HepG2 (cell line): ENCODE results near the gene GADD45B. TPM values are rescaled to one million over a fixed set of nuclear protein-coding genes. Genes with fewer than 3 reads are reported as not detected.

ENCODE experiments used
- ATAC-seq: fragments of 200-7000 bp; cut with Tn5 transposase; 3 replicates; pipeline ENCODE4 v1.9.1; 2020; ENCODE audit warnings: mild to moderate bottlenecking, moderate library complexity
- BruUV-seq: library from RNA; stranded (reverse); fragments of 400-500 nt; replicated peaks from 2 replicates; lab custom pipeline; 2021; lab: Mats Ljungman, UMichigan
- CTCF ChIA-PET: fragments of 300-600 bp; formaldehyde crosslinking; extraction: SDS; loops from one replicate; lab custom pipeline; 2021; ENCODE audit warnings: low total read pairs, inconsistent platforms, low intra/inter-chr PET ratio; lab: Yijun Ruan, JAX
- POLR2A ChIA-PET: fragments of 350-600 bp; sonication (Branson Sonifier 250); formaldehyde crosslinking; loops from one replicate; lab custom pipeline; 2020; ENCODE audit warnings: antibody characterized with exemption, inconsistent platforms; lab: Yijun Ruan, JAX
- DNase-seq: peaks from one replicate; pipeline ENCODE4 v3.0.0-alpha.2; 2015; ENCODE audit warnings: low spot score
- FAIRE-seq: peaks from 3 replicates; lab custom pipeline; 2011; peaks lifted over from hg19 to GRCh38; lab: Jason Lieb, UNC
- H2AFZ ChIP-seq: one replicate; pipeline ENCODE4 v1.6.1; 2011; ENCODE audit warnings: low read length, inconsistent platforms
- H3K27ac ChIP-seq: fragments of 300-600 bp; 3 replicates; pipeline ENCODE4 v1.8.0; 2011; ENCODE audit warnings: mixed run types, mild to moderate bottlenecking, mixed read lengths, low read length, inconsistent platforms; ENCODE audit not compliant: insufficient read depth; ENCODE audit errors: extremely low read length
- H3K27me3 ChIP-seq, 2 experiments: fragments of 200-600 bp in 1 of 2; 2 replicates in 1 of 2; 3 replicates in 1 of 2; pipeline versions ENCODE4 v1.6.0 to v1.8.0; 2011; ENCODE audit warnings: low read length in 2 of 2, mild to moderate bottlenecking in 2 of 2, moderate library complexity in 2 of 2, inconsistent platforms in 1 of 2; ENCODE audit not compliant: insufficient read depth in 2 of 2, control insufficient read depth in 1 of 2
- H3K36me3 ChIP-seq, 2 experiments: fragments of 200-600 bp in 1 of 2; replicated peaks in 1 of 2; 2 replicates in 1 of 2; 3 replicates in 1 of 2; pipeline versions ENCODE4 v1.5.1 to v1.8.0; 2011; ENCODE audit warnings: low read length in 2 of 2, inconsistent platforms in 1 of 2; ENCODE audit not compliant: insufficient read depth in 2 of 2, control insufficient read depth in 1 of 2
- H3K4me1 ChIP-seq: 2 replicates; pipeline ENCODE4 v1.5.1; 2012; ENCODE audit warnings: low read length, inconsistent platforms; ENCODE audit not compliant: insufficient read depth
- H3K4me2 ChIP-seq: 2 replicates; pipeline ENCODE4 v1.6.0; 2011; ENCODE audit warnings: low read depth, low read length, inconsistent platforms
- H3K4me3 ChIP-seq, 3 experiments: fragments of 200-600 bp in 1 of 3; sonication (generic), shearing (Covaris generic) in 1 of 3; replicated peaks in 1 of 3; 2 replicates each; pipeline ENCODE4 v1.5.1; 2011 to 2016; ENCODE audit warnings: low read length in 3 of 3, inconsistent platforms in 2 of 3, low read depth in 2 of 3, mild to moderate bottlenecking in 2 of 3, control low read depth in 1 of 3, mixed read lengths in 1 of 3; ENCODE audit not compliant: insufficient read depth in 1 of 3
- H3K79me2 ChIP-seq: one replicate; pipeline ENCODE4 v1.6.1; 2011; ENCODE audit warnings: low read length, inconsistent platforms; ENCODE audit not compliant: insufficient read depth
- H3K9ac ChIP-seq: 2 replicates; pipeline ENCODE4 v1.6.0; 2011; ENCODE audit warnings: mild to moderate bottlenecking, low read depth, low read length, inconsistent platforms; ENCODE audit not compliant: insufficient read depth
- H3K9me3 ChIP-seq: 2 replicates; pipeline ENCODE4 v1.5.1; 2012; ENCODE audit warnings: mild to moderate bottlenecking, low read length
- H4K20me1 ChIP-seq: 2 replicates; pipeline ENCODE4 v1.6.0; 2011; ENCODE audit warnings: inconsistent platforms, mild to moderate bottlenecking, low read length, moderate library complexity; ENCODE audit not compliant: insufficient read depth
- SP2 ChIP-seq: sonication (generic); formaldehyde crosslinking; IDR thresholded peaks from 2 replicates; pipeline ENCODE4 v1.5.1; 2020; ENCODE audit warnings: mild to moderate bottlenecking, missing genetic modification reagents
- TRAFD1 ChIP-seq: sonication (generic); formaldehyde crosslinking; IDR thresholded peaks from 2 replicates; pipeline ENCODE4 v1.5.1; 2020; ENCODE audit warnings: missing genetic modification reagents, mild to moderate bottlenecking, borderline replicate concordance
- ZBTB7B ChIP-seq: sonication (generic); formaldehyde crosslinking; IDR thresholded peaks from 2 replicates; pipeline ENCODE4 v1.4.0; 2020; ENCODE audit warnings: missing genetic modification reagents
- WGBS: methylation state at CpG from one replicate; pipeline ENCODE4 v1.1.6; 2017; ENCODE audit warnings: low lambda C conversion rate; 5-methylcytosine and 5-hydroxymethylcytosine counted together
- in situ Hi-C: cut with HindIII; loops from 2 replicates; pipeline ENCODE4 v1.10.0; 2017; ENCODE audit warnings: low pct_unique_long_range_greater_than_20kb; ENCODE audit not compliant: extremely low pct_ligation_motif_present
- intact Hi-C: fragments of 100-400 bp; cut with micrococcal nuclease; formaldehyde crosslinking; loops from one replicate; pipeline ENCODE4 v1.10.0; 2022; ENCODE audit not compliant: unreplicated experiment
- polyA plus RNA-seq, 8 experiments: library from polyadenylated mRNA; depleted of rRNA in 3 of 8; stranded (reverse) in 7 of 8; unstranded in 1 of 8; fragments of >200 nt; fragmentation: Illumina TruSeq in 4 of 8; extraction: Trizol in 4 of 8; gene quantifications; 2 replicates each; pipeline versions ENCODE4 v1.2.1 to v1.2.3, GENCODE V29; 2011 to 2016; ENCODE audit warnings: low read depth in 4 of 8, missing spikeins in 1 of 8, mixed read lengths in 1 of 8; ENCODE audit not compliant: insufficient read depth in 1 of 8
- total RNA-seq, 5 experiments: library from RNA; depleted of rRNA; stranded (reverse); fragments of >200 nt; fragmentation: Illumina TruSeq; extraction: Trizol; gene quantifications; 2 replicates each; pipeline ENCODE4 v1.2.3, GENCODE V29; 2016; ENCODE audit warnings: low read depth in 1 of 5

The GADD45B gene
- total and polyA plus RNA-seq, 2 of the 13 experiments (the other 11 are each of a cell fraction or from before 2014, with no cell fraction given): 4.6 to 34.1 TPM

DNA sequence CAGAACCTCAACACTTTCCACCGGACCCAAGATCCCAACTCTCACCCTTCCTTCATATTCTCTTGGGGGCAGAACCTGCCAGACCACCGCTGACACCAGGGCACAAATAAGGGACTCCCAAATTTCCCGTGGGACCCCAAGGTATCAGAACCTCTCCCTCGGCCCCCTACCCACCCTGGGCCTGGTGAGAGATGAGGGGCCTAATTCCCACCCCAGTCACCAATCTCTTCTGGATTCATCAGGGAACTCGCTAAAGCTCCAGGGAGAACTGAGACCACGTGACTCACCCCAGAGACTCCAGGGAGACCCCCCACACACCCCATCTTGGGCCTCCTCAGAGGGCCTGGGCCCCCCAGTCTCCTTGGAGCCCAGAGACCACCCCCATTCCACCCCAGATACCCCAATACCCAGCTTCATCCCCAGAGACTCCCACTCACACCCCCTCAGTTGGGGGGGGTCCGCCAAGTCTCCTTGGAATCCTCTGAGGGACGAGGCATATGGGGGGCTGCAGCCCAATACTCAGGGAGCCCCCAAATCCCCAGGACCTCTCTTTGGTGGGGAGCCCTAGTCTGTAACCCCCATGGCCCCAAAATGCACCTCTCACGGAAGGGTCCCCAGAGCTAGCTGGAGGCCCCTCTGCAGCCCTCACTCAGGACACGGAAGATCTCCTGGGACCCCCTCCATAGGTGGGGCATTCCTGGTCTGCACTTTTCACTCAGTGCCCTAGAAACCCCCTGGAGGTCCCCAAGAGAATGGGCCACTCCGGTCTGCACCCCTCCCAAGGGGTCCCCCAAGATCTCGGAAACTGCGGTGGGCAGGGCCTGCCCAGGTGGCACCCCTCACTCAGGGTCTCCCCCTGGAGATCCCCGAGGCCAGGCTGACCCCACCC, 20.7 kb upstream of the GADD45B start:
- peak overlapping the region; percentile 95 for H3K9ac ChIP-seq
- H3K9me3 ChIP-seq: no peaks in the 10 kb centered on the region
- ChIA-PET CTCF (no interaction called here), POLR2A (interaction anchor here (1.3 to 3.5 kb wide), 2 partner anchors 21 to 28 kb away, joined by 3 to 49 read pairs; partner anchors contain the start of genes GADD45B and TIMM13)
- H3K27ac ChIP-seq: peak overlapping the region; percentile 64
- peak overlapping the region; percentile 84 to 95 (median 85) for H3K4me3 ChIP-seq
- TF ChIP-seq TRAFD1 (0 out of 2 replicates have a peak, but pooled peaks have one; percentile 35), ZBTB7B (CRISPR knock-in tag) (0 out of 2 replicates have a peak, but pooled peaks have one; percentile 45), SP2 (CRISPR knock-in tag) (no peak)
- H3K4me2 ChIP-seq: peak overlapping the region; percentile 87
- WGBS: 95% methylated on average over 9 of the region's 14 CpGs
- DNase-seq: no peak
- ATAC-seq: no peak
- 0 out of 2 replicates have a peak, but pooled peaks cover 9% of the 10 kb centered on the region for H4K20me1 ChIP-seq
- H3K4me1 ChIP-seq: peaks cover 41% of the 10 kb centered on the region
- peaks cover 51% of the 10 kb centered on the region for H3K79me2 ChIP-seq
- no peaks in the 10 kb centered on the region for H3K27me3 ChIP-seq
- peaks cover 2 to 16% of the 10 kb centered on the region in 2 experiments; a peak in 1 of 5 replicates for H3K36me3 ChIP-seq
- no peak for FAIRE-seq
- intact Hi-C loops: no loop called here
- BruUV-seq: no TSS peak
- in situ Hi-C loops: no loop called here
- H2AFZ ChIP-seq: no peak overlapping the region
